HG02798 (cell line): ENCODE data around the gene APBB2.

ENCODE experiments used
- ATAC-seq: cut with Tn5 transposase; IDR thresholded peaks from one replicate; pipeline ENCODE4 v1.9.1; 2021; ENCODE audit warnings: mild to moderate bottlenecking; ENCODE audit not compliant: unreplicated experiment, poor library complexity

Gene APBB2

GRCh38 chr4:41216294-41217019, 2.1 kb upstream of the APBB2 start:
- peak; percentile 64 for ATAC-seq

- no peak for ATAC-seq
Measured at GRCh38 chr4:41215969-41216293, 1.6 kb upstream of the APBB2 start.

GRCh38 chr4:41215155-41215554, 813 bp upstream of the APBB2 start:
- ATAC-seq, result no peak

- ATAC-seq, result no peak
Measured at GRCh38 chr4:41214825-41215146, 444 bp upstream of the APBB2 start.

GRCh38 chr4:41213625-41214135, 662 bp downstream of the APBB2 start:
- peak; percentile 4 for ATAC-seq

GRCh38 chr4:41212616-41213203, 1.6 kb downstream of the APBB2 start:
- ATAC-seq, result peak; percentile 28

- no peak for ATAC-seq
Measured at GRCh38 chr4:41211951-41212615, 2.3 kb downstream of the APBB2 start.

GRCh38 chr4:41209901-41210300, 4.4 kb downstream of the APBB2 start:
- no peak for ATAC-seq

GRCh38 chr4:41209187-41209586, 5.2 kb downstream of the APBB2 start:
- ATAC-seq, result no peak

- no peak for ATAC-seq
Measured at GRCh38 chr4:41207291-41207831, 7.0 kb downstream of the APBB2 start.

GRCh38 chr4:41205854-41206460, 8.4 kb downstream of the APBB2 start:
- ATAC-seq, result no peak

- no peak for ATAC-seq
Measured at GRCh38 chr4:41205130-41205529, 9.2 kb downstream of the APBB2 start.

- ATAC-seq, result no peak
Measured at GRCh38 chr4:41204400-41204978, 9.9 kb downstream of the APBB2 start.

GRCh38 chr4:41203841-41204240, 10.5 kb downstream of the APBB2 start:
- no peak for ATAC-seq

GRCh38 chr4:41202820-41203568, 11.3 kb downstream of the APBB2 start:
- no peak for ATAC-seq

- no peak for ATAC-seq
Measured at GRCh38 chr4:41202356-41202755, 12.0 kb downstream of the APBB2 start.

- no peak for ATAC-seq
Measured at GRCh38 chr4:41200486-41201017, 13.8 kb downstream of the APBB2 start.

GRCh38 chr4:41199788-41200187, 14.6 kb downstream of the APBB2 start:
- no peak for ATAC-seq

GRCh38 chr4:41197996-41198395, 16.3 kb downstream of the APBB2 start:
- ATAC-seq, result no peak

GRCh38 chr4:41197495-41197894, 16.8 kb downstream of the APBB2 start:
- no peak for ATAC-seq
